Activated CD4-positive, alpha-beta T cell treated with anti-CD3 and anti-CD28 coated beads for 48 hours (primary cell): ENCODE data around the gene INMT.

Source experiments
- DNase-seq: peaks from one replicate; pipeline ENCODE4 v3.0.0-alpha.2; 2020

Gene INMT

DNA sequence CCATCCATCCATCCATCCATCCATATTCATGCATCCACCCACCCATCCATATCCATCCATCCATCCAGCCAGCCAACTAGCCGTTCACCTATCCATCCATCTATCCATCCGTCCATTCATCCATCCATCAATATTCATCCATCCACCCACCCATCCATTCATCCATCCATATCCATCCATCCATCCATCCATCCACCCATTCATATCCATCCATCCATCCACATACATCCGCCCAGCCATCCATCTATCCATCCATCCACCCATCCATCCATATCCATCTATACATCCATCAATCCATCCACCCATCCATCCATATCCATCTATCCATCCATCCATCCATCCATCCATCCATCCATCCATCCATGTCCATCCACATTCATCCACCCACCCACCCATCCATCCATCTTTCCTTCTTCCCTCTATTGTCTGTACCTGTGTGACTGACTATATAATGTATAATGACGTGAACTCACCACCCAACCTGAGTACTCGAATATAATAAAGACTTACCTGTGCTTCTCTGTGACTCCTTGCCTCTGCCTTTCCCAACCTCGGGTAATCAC lies 2.5 kb downstream of the INMT start:
- no peak for DNase-seq

DNA sequence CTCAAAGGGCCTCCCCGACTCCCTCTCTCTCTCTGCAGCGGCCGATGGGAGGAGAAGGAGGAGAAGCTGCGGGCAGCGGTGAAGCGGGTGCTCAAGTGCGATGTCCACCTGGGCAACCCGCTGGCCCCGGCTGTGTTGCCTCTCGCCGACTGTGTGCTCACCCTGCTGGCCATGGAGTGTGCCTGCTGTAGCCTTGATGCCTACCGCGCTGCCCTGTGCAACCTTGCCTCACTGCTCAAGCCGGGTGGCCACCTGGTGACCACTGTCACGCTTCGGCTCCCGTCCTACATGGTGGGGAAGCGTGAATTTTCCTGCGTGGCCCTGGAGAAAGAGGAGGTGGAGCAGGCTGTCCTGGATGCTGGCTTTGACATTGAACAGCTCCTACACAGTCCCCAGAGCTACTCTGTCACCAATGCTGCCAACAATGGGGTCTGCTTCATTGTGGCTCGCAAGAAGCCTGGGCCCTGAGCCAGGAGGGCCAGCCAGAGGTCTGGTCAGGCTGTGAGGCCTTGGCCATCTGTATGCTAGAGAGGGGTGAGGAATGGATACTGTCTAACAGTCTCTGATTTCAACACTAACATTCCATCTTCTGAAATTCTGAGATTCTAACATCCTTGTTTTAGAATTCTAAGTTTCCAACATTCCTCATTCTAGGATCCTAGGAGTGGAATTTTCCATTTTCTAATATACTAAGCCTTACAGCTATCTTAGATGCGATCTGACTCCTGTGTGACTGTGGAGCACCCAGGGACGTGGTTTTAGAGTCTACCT lies 3.6 kb downstream of the INMT start:
- DNase-seq = no peak

DNA sequence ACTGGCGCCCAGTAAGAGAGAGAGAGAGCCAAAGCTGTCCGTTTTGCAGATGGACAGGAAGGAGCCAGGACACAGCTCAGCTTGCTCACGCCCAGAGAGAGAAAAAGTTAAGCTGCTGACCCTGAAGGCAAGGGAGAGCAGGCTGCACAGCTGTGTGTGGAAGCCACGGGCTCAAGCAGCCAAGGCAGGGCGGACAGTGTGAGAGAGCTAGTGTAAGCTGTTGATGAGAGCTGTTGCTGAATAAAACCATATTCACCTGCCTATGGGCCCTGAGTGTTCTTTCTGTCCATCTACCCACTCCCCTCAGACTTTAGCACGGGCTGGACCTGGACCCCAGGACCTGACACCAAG lies 5.4 kb downstream of the INMT start:
- no peak for DNase-seq

DNA sequence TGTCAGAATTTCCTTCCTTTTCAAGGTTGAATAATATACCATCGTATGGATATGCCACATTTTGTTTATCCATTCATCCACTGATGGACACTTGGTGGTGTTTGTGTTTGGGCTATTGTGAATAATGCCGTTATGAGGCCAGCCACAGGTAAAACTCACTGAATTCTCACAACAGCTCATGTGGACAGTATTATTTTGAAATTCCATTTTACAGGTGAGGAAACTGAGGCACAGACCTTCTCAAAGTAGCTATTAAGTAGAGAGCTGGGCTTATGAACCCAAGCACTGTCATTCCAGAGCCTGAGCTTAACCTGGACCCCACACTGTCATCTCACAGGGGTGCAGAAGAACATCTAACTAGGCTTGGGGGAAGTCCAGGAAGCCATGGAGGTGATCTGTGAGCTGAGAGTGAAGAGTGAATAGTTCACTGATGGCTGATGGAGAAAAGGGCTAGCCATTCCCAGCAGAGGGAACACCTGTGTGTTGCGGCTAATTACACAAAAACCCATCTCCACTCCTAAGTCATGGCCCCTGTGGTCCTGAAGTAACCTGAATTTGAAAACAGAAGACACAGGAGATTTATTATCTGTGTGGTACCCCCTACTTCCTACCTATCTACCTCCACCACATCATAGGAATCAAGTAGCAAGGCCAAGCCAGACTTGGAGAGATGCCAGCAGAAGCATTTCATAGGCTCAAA lies 8.7 kb downstream of the INMT start:
- DNase-seq = no peak

DNA sequence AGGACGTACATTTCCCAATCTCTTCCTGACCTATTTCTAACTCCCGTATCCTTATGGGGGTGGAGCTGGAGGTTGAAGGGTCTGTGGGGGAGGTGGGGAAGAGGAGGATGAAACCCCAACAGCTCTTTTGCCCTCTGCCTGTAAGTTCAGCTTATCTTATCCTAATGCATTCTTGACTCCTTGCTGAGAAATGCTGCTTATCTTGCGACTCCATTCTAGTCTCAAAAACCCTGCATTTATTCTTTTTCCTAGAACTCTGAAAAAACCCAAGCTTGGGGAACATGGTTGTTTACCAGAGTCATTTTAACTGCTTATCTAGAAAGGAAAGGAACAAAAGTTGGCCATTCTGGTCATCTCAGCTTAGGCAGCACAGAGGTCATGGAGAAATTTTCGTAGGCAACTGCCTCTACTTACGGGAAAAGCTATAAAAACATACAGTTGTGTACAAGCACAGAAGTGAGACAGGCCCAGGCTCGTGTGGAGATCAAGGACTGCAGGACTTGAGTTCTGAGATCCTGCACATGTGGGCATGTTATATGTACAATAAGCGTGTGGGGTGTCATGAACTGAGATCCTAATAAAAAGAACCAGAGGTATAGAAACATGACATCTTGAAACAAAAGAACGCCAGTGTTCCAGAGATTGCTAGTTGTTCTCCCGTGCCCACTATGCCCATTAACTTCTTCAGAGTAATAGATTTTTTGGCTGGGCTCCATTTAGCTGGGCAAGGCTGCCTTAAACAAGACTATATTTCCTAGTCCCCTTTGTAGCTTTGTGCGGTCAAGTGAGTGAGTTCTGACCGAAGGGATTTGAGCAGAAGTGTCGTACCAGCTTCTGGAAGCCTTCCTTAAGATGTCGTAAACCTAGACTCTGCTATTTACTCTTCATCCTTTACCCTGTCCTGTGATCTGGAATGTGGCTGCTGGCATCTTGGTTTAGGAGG lies 9.6 kb downstream of the INMT start:
- no peak for DNase-seq

DNA sequence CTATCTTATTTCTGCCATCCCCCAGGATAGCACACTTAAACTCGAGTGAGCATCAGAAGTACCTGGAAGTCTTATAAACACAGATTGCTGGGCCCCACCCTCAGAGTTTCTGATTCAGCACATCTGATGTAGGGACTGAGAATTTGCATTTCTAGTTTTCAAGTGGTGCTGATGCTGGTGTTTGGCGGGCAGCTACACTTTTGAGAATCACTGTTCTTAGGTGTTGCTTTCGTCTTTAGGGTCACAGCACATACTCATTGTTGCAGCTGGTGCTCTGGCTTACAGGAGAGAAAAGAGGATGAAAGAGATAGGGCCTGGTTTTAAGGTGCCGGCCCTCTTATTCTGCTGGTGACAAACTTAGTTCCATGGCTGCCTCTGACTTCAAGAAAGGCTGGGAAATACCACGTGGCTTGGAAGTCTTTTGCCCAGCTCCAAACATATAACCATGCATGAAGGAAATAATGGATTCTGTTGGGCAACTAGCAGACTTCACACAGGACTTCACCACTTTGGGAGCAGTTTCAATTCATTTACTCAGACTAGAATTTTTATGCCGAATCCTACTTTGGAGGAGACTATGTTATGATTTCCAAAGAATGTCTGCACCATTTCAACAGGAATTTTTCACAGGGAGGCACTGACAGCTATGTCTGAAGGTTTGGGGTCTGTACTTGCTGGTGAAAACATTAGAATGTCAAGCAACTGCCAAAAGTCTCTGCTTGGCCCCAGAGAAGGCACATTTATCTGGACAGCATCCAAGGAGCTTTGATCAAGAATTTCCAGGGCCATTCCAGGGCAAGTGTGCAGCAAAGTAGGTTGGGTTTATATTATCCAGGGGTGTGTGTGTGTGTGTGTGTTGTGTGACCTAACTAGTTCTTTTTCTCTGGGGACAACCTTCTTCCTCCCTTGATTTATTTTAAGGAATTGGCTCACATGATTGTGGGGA lies 12.4 kb downstream of the INMT start:
- no peak for DNase-seq

DNA sequence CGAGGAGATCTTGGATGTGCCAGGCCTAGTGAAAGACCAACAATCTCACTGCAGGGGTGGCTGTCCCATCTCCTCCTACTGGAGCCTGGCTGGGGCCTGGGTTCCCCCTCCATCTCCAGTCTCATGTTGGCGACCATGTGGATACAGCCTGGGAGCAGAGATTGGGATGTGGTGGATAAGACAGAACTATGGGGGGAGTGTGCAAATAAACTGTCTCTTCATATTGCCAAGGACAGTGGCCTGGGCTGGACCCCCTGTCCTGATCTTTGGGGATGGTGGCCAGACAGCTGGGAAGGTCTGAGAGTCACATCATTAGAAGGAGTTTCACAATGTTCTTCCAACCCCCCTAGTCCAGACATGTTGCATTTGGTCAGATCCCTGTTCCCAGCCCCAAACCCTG lies 13.5 kb downstream of the INMT start:
- DNase-seq = no peak

DNA sequence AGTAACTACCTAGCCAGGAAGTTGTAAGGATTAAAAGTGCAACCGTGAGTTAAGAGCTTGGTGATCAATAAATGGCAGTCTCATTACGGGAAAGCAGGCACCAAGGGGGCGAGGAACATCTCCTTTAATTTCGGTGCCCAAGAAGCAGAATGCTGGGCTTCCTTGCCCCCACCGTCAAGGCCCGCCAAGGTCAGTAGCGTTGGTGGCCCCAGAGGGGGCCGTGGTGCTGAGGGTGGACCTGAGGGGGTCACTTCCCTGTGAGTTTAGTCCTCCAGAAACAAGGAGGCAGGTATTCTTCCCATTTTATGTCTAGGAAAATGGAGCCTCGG lies 18.9 kb downstream of the INMT start:
- no peak for DNase-seq

DNA sequence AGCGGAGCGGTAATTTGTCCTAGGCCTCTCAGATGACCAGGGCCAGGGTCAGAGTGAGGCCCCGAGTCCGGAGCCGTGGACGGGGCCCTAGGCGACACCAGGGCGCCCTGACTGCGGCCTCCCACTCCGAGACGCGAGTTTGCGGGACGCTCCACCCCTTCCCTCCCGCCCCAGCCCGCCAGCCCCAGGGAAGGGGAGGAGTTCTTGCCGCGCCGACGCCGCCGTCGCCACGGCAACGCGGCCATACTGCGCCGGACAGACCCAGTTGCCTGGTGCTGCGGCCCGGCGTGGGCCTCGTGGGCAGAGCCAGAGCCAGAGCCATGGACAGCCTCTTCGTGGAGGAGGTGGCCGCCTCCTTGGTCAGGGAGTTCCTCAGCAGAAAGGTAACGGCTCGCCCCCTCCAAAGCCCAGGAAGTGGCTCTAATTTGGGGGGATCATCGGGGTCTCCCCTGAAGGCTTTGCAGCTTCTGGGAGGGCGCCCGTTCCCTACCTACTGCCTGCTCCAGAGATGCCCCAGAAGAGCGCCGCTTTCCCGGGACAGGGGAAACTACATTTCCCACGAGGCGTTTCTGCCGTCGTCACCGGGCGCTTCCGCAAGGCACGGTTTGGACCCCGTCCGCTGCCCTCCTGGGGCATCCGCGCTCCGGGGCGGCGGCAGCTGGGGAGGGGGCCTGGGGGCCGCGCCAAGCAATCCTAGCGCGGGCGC lies 19.4 kb downstream of the INMT start, which contains the start of gene MINDY4:
TSS of gene MINDY4 (plus strand) at position 244 of the 706 bp plus-strand sequence. CDS start at position 321, 77 bp downstream.
- peak; percentile 81 for DNase-seq

DNA sequence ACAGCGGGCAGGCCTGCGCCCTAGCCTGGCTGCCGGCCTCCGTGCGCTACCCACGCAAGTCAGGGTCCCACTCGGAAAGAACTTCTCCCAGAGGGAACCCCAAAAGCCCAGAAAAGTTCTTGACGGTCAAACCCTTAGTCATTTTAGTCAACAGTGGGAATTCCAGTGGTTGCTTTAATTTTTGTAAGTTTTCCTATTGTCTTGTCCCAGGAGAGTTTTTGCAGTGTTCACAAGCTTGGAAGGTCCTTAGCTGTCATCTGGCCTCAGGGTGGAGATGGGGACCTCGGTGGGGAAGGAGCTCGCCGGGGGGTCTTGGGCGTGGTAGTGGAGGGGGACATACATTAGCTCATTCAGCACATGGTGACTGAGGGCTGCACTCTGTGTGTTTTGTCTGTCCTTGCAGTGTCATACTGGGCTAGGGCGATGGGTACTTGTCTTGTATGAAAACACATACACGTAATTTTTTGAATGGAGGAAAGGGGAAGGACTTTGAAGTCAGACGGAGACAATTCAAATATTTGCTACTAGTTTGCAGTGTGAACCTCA lies 20.0 kb downstream of the INMT start:
- peak; percentile 20 for DNase-seq

DNA sequence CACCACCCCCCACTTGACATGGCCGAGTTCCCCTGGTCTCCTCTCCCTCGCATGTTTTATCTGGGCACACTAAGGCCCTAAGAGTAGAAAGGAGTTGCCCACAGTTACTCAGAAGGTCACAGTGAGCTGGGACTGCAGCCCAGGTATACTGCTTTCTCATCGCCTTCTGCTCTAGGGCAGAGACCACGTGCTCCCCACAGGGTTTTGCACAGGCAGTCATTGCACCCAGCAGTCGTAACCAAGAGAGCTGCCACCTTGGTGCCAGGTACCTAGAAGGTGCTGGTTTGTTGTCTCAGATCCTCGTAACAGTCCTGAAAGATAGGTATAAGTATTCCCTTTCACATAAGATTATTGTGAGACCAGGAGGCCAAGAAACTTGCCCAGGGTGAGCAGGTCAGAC lies 21.0 kb downstream of the INMT start:
- no peak for DNase-seq

DNA sequence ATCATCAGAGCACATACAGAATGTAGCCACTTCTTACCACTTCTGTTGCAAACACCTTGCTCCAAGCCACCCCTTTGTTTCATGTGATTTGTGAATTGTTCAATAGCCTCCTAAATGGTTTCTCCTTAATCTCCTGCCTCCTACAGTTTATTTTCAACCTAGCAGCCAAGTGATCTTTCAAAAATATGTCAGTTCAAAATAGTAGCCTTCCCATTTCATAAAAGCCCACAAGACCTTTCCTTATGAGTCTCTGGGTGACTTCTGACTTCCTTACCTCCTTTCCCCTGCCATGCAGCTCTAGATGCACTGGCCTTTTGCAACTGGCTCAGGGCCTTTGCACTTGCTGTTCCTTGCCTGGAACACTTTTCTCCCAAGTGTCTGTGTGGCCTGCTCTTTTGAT lies 24.1 kb downstream of the INMT start:
- DNase-seq = no peak

DNA sequence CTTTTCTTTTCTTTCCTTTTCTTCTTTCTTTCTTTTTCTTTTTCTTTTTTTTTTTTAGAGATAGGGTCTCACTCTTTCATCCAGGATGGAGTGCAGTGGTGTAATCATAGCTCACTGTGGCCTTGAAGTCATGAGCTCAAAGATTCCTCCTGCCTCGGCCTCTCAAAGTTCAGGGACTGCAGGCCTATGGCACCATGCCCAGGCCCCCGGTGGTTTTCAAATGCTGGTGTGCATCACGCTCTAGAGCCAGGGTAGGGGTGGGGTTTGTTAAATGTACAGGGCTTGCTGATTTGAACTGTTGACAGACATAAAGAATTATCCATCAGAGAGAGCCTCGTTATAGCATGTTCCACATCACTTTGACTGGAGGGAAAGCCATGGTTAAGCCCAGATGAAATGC lies 25.0 kb downstream of the INMT start:
- DNase-seq = no peak

DNA sequence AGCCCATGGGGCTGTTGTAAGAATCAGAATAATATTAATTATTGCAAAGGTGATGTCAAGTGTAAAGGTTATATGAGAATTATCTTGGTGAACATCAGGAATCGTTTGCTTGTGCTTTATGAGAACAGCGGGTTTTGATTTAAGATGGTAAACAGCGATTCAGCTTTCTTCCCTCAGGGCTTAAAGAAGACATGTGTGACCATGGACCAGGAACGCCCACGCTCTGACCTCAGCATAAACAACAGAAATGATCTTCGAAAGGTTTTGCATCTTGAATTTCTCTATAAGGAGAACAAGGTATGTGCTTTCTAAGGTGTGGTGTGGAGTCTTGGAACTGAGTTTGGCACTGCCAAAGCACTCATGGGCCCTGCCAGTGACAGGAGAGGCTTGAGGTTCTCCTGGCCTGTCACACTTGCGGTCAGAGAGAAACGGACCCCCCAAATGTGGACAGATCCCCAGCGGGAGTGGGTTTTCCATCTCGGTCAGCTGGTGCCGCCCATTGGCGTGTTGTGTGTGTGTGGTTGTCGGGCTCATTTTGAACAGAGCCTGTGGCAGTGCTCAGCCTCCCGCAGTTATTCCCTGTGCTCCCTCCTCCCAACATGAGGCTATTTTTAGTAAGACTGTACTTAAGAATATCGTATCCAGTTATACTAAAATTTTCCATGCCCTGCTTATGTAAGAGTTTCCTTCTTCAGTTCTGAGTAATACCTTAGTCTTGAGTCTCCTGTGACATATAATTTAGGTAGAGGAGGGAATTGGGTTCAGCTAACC lies 26.5 kb downstream of the INMT start:
- no peak for DNase-seq

DNA sequence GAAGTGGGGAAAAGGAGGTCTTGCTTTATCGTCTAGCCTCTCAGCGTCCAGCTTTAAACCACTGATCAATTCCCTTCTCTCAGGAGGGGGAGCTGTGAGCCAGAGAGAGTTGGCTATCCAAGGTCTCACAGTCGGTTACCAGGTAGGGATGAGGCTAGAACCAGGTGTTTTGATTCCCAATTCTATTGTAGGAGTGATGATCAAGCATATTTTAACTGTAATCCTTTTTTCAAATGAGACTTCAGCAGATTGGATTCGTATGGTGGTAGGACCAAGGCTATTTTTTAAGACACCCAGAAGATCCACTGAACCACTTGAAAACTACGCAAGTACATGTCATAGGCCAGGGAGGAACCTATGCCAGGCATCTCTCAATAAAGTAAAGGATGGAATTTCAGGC lies 27.6 kb downstream of the INMT start:
- no peak for DNase-seq

DNA sequence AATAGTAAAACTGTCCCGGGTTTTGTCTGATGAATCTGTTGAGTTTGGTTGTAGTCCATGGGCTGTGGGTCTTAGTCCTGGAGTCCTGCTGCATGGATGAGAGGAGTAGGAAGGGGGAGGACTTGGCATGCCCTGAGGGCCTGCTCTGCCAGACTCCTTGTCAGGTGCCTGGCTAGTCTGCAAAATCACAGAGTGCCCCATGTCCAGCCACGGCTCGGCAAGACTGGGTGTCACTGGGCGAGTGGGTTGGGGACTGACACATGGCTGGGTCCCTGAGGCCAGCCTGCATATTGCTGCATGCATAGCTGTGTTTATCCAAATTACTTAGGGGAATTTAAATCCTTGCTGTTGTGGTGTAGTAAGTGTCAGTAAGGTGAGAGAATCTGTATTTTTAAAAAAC lies 29.0 kb downstream of the INMT start:
- DNase-seq = no peak

DNA sequence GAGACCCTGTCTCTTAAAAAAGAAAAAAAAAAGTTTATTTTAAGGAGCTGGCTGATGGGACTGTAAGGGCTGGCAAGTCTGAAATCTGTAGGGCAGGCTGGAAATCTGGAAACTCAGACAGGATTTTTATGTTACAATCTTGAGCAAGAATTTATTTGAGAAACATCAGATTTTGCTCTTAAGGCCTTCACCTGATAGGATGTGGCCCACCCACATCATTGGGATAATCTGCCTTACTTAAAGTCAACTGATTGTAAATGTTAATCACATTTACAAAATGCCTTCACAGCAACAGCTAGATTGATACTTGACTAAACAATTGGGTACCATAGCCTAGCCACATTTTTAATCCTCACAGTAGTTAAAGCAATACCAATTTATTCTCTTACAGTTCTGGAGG lies 30.8 kb downstream of the INMT start:
- DNase-seq = no peak

DNA sequence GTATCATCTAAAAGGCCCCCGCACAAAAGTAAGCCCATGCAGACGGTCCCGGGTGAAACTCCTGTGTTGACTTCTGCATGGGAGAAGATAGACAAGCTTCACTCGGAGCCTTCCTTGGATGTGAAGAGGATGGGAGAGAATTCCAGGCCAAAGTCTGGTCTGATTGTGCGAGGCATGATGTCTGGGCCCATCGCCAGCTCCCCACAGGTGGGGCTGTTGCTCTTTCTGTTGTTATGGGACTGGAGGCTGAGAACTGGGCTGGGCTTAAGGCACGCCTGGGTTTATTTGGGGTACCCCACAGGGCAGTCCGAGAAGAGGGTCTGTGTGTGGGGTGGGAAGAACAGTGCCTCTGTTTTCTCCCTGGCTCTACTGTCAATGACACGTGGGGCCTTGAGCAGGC lies 33.9 kb downstream of the INMT start:
- DNase-seq = no peak

DNA sequence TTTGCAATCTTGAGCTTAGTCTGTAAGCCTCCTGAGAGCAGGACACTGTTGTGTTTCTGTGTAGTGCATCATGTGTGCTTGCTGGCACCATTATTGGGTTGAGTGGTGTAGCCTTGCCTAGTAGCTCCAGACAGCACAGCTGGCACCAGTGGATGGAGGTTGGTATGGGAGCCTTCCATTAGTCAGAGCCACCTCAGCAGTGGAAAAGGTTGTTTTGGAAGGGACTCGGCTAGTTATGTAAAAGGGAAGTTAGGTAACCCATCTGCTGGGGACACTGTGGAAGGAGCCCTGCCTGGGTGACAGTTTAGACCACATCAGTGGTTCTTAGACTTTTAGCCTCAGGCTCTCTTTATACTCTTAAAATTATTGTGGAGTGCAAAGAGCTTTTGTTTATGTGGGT lies 35.6 kb downstream of the INMT start:
- DNase-seq = no peak

DNA sequence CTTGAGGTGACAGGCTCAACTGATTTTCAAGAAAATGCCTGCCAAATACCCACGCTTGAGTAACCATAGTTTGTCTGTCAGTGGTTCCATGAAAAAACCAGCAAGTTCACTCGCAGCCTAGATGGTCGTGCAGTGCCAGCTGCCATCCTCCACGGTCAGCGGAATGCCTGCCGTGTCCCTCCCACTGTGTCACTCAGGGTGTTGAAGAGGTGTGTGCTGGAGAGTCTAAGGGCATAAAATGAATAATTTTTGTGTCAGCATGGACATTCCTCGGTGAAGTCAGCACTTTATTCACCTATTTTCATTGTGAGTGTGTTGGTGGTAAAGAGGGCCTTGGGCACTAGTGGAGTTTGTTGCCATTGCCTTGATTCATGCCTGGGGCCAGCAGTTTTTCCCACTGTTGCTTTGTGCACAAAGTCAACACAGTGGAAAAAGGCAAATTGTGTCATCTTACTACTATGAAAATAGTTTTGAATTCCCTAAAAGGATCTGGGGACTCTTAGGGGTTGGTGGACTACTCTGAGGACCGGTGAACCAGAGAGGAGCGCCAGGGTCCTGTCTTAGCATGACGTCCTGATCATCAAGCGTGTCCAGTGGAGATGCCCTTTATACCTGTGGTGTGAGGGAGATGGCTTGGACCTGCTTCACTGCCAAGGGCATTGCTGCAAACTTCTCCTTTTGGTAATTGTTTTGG lies 36.9 kb downstream of the INMT start:
- no peak for DNase-seq
